NT2/D1 (cell line): Measurements from ENCODE around the gene HYAL4.

Experiments
- SUZ12 ChIP-seq: IDR thresholded peaks from 2 replicates; pipeline ENCODE4 v1.6.1; 2011; ENCODE audit not compliant: insufficient read length, insufficient read depth; ENCODE audit errors: extremely low read depth
- ZNF274 ChIP-seq: IDR thresholded peaks from 2 replicates; pipeline ENCODE4 v1.6.1; 2011; ENCODE audit warnings: mild to moderate bottlenecking, low read depth, low read length

GRCh38 chr7:123881300-123881699, 36.3 kb downstream of the HYAL4 start:
- TF ChIP-seq ZNF274 = no peak
- TF ChIP-seq SUZ12 = no peak
